Measurements from ENCODE around the gene CD248. TPM values are rescaled to one million over a fixed set of nuclear protein-coding genes. Genes with fewer than 3 reads are reported as not detected.

The CD248 gene
- total RNA-seq, 1 donor: 85.1 TPM

DNA sequence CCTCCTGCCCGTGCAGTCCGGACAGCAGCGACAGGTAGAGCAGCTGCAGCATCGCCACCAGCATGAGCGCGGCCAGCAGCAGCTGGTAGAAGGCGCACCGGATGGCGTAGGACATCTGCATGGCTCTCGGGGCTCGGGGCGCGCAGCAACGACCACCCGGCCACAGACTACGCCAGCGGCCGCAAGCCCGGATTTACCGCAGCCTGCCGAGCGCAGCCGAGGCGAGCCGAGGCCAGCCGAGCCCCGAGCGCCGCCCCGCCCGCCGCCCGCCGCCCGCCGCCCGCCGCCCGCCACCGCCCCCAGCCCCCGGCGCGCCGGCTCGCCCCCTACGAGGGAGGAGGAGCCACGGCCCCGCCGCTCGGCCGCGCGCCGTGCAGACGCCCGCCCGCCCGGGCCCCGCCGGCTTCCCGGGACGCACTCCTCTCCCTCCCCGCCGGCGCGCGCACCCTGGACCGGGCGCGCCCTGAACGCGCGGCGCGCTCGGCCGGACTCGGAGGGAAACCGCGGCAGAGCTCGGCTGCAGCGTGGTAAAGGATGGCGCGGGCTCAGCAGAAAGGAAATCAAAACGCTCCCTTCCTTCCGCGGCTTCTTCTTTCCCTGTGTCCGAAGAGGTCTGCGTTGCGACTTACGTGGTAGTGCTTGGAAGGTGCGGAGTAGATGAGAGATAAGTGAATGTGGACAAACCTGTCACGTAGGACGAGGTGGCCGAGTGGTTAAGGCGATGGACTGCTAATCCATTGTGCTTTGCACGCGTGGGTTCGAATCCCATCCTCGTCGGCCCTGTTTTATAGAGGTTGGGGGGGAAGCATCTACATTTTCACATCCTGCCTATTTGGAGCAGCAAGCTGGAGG lies 30.8 kb upstream of the CD248 start, which contains the start of gene B4GAT1:
TSS of gene B4GAT1 (minus strand) at position 205 of the 852 bp plus-strand sequence. CDS start at position 121, 84 bp downstream.
- DNase-seq (ENCODE audit: low read depth): peak; percentile 92
- H3K4me3 ChIP-seq (ENCODE audit: low read depth, low read length): peak within 1 kb of the TSS; percentile 88
- TF ChIP-seq, protein P1, sequence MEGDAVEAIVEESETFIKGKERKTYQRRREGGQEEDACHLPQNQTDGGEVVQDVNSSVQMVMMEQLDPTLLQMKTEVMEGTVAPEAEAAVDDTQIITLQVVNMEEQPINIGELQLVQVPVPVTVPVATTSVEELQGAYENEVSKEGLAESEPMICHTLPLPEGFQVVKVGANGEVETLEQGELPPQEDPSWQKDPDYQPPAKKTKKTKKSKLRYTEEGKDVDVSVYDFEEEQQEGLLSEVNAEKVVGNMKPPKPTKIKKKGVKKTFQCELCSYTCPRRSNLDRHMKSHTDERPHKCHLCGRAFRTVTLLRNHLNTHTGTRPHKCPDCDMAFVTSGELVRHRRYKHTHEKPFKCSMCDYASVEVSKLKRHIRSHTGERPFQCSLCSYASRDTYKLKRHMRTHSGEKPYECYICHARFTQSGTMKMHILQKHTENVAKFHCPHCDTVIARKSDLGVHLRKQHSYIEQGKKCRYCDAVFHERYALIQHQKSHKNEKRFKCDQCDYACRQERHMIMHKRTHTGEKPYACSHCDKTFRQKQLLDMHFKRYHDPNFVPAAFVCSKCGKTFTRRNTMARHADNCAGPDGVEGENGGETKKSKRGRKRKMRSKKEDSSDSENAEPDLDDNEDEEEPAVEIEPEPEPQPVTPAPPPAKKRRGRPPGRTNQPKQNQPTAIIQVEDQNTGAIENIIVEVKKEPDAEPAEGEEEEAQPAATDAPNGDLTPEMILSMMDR (IDR thresholded peaks at IDR 0.05; ENCODE audit: insufficient read depth, low read depth, low read length): no peak

- no peak for DNase-seq (ENCODE audit: low read depth)
- TF ChIP-seq, protein P1 (IDR thresholded peaks at IDR 0.05; ENCODE audit: insufficient read depth, low read depth, low read length): no peak
- H3K4me3 ChIP-seq (ENCODE audit: low read depth, low read length): peak overlapping the region; percentile 88
These were observed 29.9 kb upstream of the CD248 start for GRCh38 chr11:66346476-66347424.

GRCh38 chr11:66345316-66345649 lies 28.4 kb upstream of the CD248 start:
- H3K4me3 ChIP-seq (ENCODE audit: low read depth, low read length): peak overlapping the region; percentile 77
- DNase-seq (ENCODE audit: low read depth): no peak
- TF ChIP-seq, protein P1 (IDR thresholded peaks at IDR 0.05; ENCODE audit: insufficient read depth, low read depth, low read length): no peak

DNA sequence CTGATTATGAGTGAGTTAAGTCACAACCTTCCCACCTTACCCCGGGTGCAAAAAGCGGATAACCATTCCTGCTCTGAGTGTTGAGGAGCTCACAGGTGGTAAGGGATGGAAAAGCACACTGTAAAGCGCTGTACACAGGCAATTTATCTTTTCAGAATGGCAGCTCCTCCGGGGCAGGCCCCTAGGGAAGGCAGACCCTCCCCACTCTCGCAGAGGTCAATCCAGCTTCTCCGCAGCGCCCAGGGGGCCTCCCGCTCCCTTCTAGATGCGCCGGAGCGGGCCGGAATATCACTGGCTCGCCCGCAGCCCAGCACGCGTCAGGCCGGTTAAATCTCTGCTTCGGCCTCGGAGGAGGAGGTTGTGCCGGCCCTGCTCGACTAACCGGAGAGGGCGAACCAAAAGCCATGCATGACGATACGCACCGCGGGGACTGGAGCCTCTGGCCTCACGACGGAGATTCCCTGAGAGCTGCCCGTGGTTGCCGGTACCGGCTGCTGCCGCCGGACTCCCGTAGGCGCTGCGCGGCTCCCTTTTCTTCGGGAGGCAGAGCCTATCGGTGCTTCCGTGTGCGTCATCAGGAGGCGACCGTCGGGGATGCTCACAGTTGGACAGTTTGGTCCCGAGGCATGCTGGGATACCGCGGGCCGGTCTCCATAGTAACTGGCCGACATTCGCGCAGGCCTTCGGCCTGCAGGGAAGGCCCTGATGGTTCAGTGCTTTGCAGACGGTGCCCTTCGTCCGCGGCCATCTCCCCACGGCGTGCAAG lies 27.9 kb upstream of the CD248 start, which contains the start of gene BRMS1:
TSS of gene BRMS1 (minus strand) at position 555 of the 766 bp plus-strand sequence. CDS start 2,870 bp downstream, outside the sequence.
- TF ChIP-seq, protein P1 (IDR thresholded peaks at IDR 0.05; ENCODE audit: insufficient read depth, low read depth, low read length): peak; percentile 11
- H3K4me3 ChIP-seq (ENCODE audit: low read depth, low read length): peak within 1 kb of the TSS; percentile 77
- peak; percentile 98 for DNase-seq (ENCODE audit: low read depth)

DNA sequence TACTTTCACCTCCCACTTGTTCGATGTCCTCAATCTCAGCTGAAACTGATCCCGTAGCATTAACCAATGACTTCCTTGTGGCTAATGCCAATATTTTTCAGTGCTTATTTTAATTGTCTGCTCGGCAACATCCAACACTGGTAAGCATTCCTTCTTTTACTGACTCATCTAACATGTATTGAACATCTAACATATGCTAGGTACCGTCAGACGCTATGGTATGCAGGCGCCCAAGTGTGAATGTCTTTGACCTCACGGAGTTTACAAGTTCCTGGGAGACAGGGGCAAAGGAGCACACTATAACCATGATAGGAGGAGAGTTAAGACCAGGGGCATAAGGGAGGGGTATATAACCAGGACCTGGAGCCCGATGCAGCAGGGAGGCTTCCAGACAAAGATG lies 26.3 kb upstream of the CD248 start:
- TF ChIP-seq, protein P1 (IDR thresholded peaks at IDR 0.05; ENCODE audit: insufficient read depth, low read depth, low read length): no peak
- DNase-seq (ENCODE audit: low read depth): no peak
- H3K4me3 ChIP-seq (ENCODE audit: low read depth, low read length): no peak overlapping the region

Data from fibroblast of villous mesenchyme (primary cell).